A673 (cell line): ENCODE data around the gene CRNN.

Experiments
- CTCF ChIP-seq: fragments of 300-800, 200-600 bp; sonication (generic); conservative IDR thresholded peaks from 2 replicates; pipeline ENCODE4 v1.5.1; 2017; ENCODE audit warnings: low read depth, mild to moderate bottlenecking, antibody characterized with exemption, low read length, moderate library complexity, mixed read lengths
- EZH2 ChIP-seq: fragments of 200-600 bp; sonication (generic); IDR thresholded peaks from 2 replicates; pipeline ENCODE4 v1.6.1; 2017; ENCODE audit warnings: borderline replicate concordance, low read depth, mild to moderate bottlenecking, mixed read lengths, antibody characterized with exemption, low read length; ENCODE audit not compliant: poor library complexity, severe bottlenecking

GRCh38 chr1:152442765-152443164, 28.7 kb upstream of the CRNN start:
- TF ChIP-seq CTCF (no peak), EZH2 (no peak)
